Neural progenitor cell (in vitro differentiated cells): ENCODE measurements around the gene HSPB6. TPM values are rescaled to one million over a fixed set of nuclear protein-coding genes. Genes with fewer than 3 reads are reported as not detected.

Experiments
- DNase-seq: peaks from one replicate; pipeline ENCODE4 v3.0.0-alpha.2; 2016; ENCODE audit warnings: low spot score
- H2AFZ ChIP-seq: fragments of 200-600 bp; sonication (generic); replicated peaks from 2 replicates; pipeline ENCODE4 v1.6.1; 2016; ENCODE audit warnings: antibody characterized with exemption
- H3F3A ChIP-seq: fragments of 200-600 bp; sonication (generic); 2 replicates; pipeline ENCODE4 v1.6.1; 2016; ENCODE audit warnings: antibody characterized with exemption, low read depth
- H3K27ac ChIP-seq: fragments of 200-600 bp; sonication (generic); 2 replicates; pipeline ENCODE4 v1.5.1; 2016; ENCODE audit warnings: mild to moderate bottlenecking
- H3K27me3 ChIP-seq: fragments of 200-600 bp; sonication (generic); 2 replicates; pipeline ENCODE4 v1.6.1; 2016; ENCODE audit warnings: mild to moderate bottlenecking, moderate library complexity
- H3K36me3 ChIP-seq: fragments of 200-600 bp; sonication (generic); 2 replicates; pipeline ENCODE4 v1.5.1; 2016
- H3K4me1 ChIP-seq: fragments of 200-600 bp; sonication (generic); 2 replicates; pipeline ENCODE4 v1.6.1; 2016; ENCODE audit warnings: mixed run types
- H3K4me2 ChIP-seq: fragments of 200-600 bp; sonication (generic); 2 replicates; pipeline ENCODE4 v1.6.1; 2016
- H3K4me3 ChIP-seq: fragments of 200-600 bp; sonication (generic); 2 replicates; pipeline ENCODE4 v1.5.1; 2016
- H3K79me2 ChIP-seq: fragments of 200-600 bp; sonication (generic); 2 replicates; pipeline ENCODE4 v1.6.1; 2016; ENCODE audit warnings: low read depth
- H3K9ac ChIP-seq: fragments of 200-600 bp; sonication (generic); 2 replicates; pipeline ENCODE4 v1.6.1; 2016
- H3K9me3 ChIP-seq: fragments of 200-600 bp; sonication (generic); 2 replicates; pipeline ENCODE4 v1.5.1; 2016; ENCODE audit warnings: low read depth
- H4K20me1 ChIP-seq: fragments of 200-600 bp; sonication (generic); 2 replicates; pipeline ENCODE4 v1.6.1; 2016; ENCODE audit warnings: low read depth
- H3K27ac Mint-ChIP-seq: 3 replicates; pipeline ENCODE4 v1.8.0; 2021; ENCODE audit warnings: mixed read lengths
- H3K27me3 Mint-ChIP-seq: 2 replicates; pipeline ENCODE4 v1.8.0; 2022; ENCODE audit warnings: low read depth, mild to moderate bottlenecking, inconsistent platforms, moderate library complexity, mixed read lengths; ENCODE audit not compliant: insufficient read depth
- H3K36me3 Mint-ChIP-seq: 3 replicates; pipeline ENCODE4 v1.8.0; 2021; ENCODE audit warnings: mixed read lengths
- H3K4me1 Mint-ChIP-seq: 3 replicates; pipeline ENCODE4 v1.8.0; 2021; ENCODE audit warnings: mixed read lengths
- H3K4me3 Mint-ChIP-seq: 3 replicates; pipeline ENCODE4 v1.8.0; 2021; ENCODE audit warnings: mild to moderate bottlenecking, moderate library complexity, mixed read lengths
- H3K9me3 Mint-ChIP-seq: 3 replicates; pipeline ENCODE4 v1.8.0; 2020; ENCODE audit warnings: mixed read lengths
- CTCF ChIP-seq: fragments of 200-600 bp; sonication (generic); IDR thresholded peaks from 2 replicates; pipeline ENCODE4 v1.5.1; 2017; ENCODE audit warnings: antibody characterized with exemption, mild to moderate bottlenecking
- EZH2 ChIP-seq: fragments of 200-600 bp; sonication (generic); IDR thresholded peaks from 2 replicates; pipeline ENCODE4 v1.6.1; 2017; ENCODE audit warnings: antibody characterized with exemption, mild to moderate bottlenecking, moderate library complexity
- EZH2phosphoT487 ChIP-seq: fragments of 200-600 bp; sonication (generic); IDR thresholded peaks from 2 replicates; pipeline ENCODE4 v1.6.1; 2017; ENCODE audit warnings: antibody characterized with exemption
- total RNA-seq: library from RNA; depleted of rRNA; stranded (reverse); fragments of >200 nt; gene quantifications from 2 replicates; pipeline ENCODE4 v1.2.3, GENCODE V29; 2015; ENCODE audit warnings: low replicate concordance

The HSPB6 gene
- total RNA-seq, 1 donor from 2014 or later = not detected

- Histone ChIP-seq H3K4me3 (peak overlapping the region; percentile 87), H3K27me3 (no peaks in the 10 kb centered on the region), H3K9ac (no peak overlapping the region), H2AFZ (no peak overlapping the region), H3K27ac (no peak overlapping the region), H3F3A (peaks cover 50% of the 10 kb centered on the region), H3K79me2 (peaks cover 10% of the 10 kb centered on the region), H3K4me2 (peak overlapping the region; percentile 75), H3K36me3 (no peaks in the 10 kb centered on the region), H3K4me1 (peaks cover 9% of the 10 kb centered on the region), H3K9me3 (no peaks in the 10 kb centered on the region), H4K20me1 (peaks cover 14% of the 10 kb centered on the region)
- no peaks in the 10 kb centered on the region for H3K9me3 Mint-ChIP-seq
- DNase-seq = no peak
- H3K36me3 Mint-ChIP-seq = peaks cover 4% of the 10 kb centered on the region
- TF ChIP-seq CTCF (no peak), EZH2 (no peak)
- H3K27me3 Mint-ChIP-seq = peaks cover 13% of the 10 kb centered on the region
- H3K4me1 Mint-ChIP-seq = peaks cover 44% of the 10 kb centered on the region
- H3K27ac Mint-ChIP-seq = peak overlapping the region; percentile 81
- H3K4me3 Mint-ChIP-seq = peak overlapping the region; percentile 96
Measured at GRCh38 chr19:35743640-35744429, 13.0 kb downstream of the HSPB6 start.

DNA sequence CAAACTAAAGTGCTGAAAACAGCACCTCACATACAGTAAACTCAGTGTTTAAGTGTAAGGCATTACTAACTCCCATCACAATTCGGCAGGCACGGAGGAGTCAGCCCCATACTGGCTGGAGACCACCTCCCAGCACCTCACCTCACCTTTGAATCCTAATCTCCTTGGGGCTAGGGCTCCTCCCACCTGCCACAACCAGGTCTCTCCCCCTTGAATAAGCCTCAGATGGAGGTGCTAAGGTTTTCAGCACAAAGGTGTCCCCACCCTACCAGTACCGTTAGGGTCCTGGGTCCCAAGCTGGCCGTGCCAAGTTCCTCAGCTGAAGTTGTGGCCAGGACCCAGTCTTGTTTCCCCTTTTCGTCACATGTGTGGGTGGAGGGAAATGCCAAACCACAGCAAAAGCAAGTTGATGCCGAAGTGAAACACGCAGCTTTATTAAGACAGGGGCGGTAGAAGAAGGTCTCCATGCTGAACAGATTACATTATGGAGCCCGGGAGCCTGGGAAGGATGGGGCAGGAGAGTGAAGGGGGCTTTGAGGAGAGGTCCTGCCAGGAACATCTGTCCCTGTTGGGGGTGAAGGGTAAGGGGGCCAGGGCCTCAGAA lies 14.6 kb downstream of the HSPB6 start, which contains the start of gene IGFLR1:
TSS of gene IGFLR1 (minus strand) at position 332 of the 604 bp plus-strand sequence. CDS start 1,272 bp downstream, outside the sequence.
- no peaks in the 10 kb centered on the region for H3K9me3 Mint-ChIP-seq
- peaks cover 37% of the 10 kb centered on the region for H3K4me1 Mint-ChIP-seq
- peak within 1 kb of the TSS; percentile 81 for H3K27ac ChIP-seq
- peaks cover 46% of the 10 kb centered on the region for H3F3A ChIP-seq
- no peak within 1 kb of the TSS for H3K9ac ChIP-seq
- peak within 1 kb of the TSS; percentile 78 for H3K27ac Mint-ChIP-seq
- peaks cover 10% of the 10 kb centered on the region for H3K79me2 ChIP-seq
- H3K9me3 ChIP-seq = no peaks in the 10 kb centered on the region
- H3K4me1 ChIP-seq = peaks cover 9% of the 10 kb centered on the region
- no peaks in the 10 kb centered on the region for H3K27me3 ChIP-seq
- H3K36me3 Mint-ChIP-seq = peaks cover 5% of the 10 kb centered on the region
- H4K20me1 ChIP-seq = peaks cover 17% of the 10 kb centered on the region
- peak within 1 kb of the TSS; percentile 86 for H3K4me2 ChIP-seq
- DNase-seq = no peak
- H2AFZ ChIP-seq = no peak within 1 kb of the TSS
- peak within 1 kb of the TSS; percentile 76 for H3K4me3 Mint-ChIP-seq
- H3K27me3 Mint-ChIP-seq = peaks cover 13% of the 10 kb centered on the region
- H3K4me3 ChIP-seq = peak within 1 kb of the TSS; percentile 79
- no peak for TF ChIP-seq EZH2phosphoT487
- TF ChIP-seq EZH2 = no peak
- TF ChIP-seq CTCF = no peak
- no peaks in the 10 kb centered on the region for H3K36me3 ChIP-seq

- H2AFZ ChIP-seq = peak overlapping the region; percentile 58
- Mint-ChIP-seq H3K36me3 (peaks cover 10% of the 10 kb centered on the region), H3K9me3 (no peaks in the 10 kb centered on the region), H3K4me1 (peaks cover 32% of the 10 kb centered on the region), H3K4me3 (peak overlapping the region; percentile 89), H3K27ac (peak overlapping the region; percentile 87), H3K27me3 (peaks cover 13% of the 10 kb centered on the region)
- no peaks in the 10 kb centered on the region for H3K36me3 ChIP-seq
- peaks cover 9% of the 10 kb centered on the region for H3K4me1 ChIP-seq
- peaks cover 17% of the 10 kb centered on the region for H4K20me1 ChIP-seq
- peak overlapping the region; percentile 79 for H3K4me3 ChIP-seq
- H3K27me3 ChIP-seq = no peaks in the 10 kb centered on the region
- peaks cover 46% of the 10 kb centered on the region for H3F3A ChIP-seq
- H3K79me2 ChIP-seq = peaks cover 5% of the 10 kb centered on the region
- no peak overlapping the region for H3K9ac ChIP-seq
- no peak for DNase-seq
- peak overlapping the region; percentile 81 for H3K27ac ChIP-seq
- TF ChIP-seq EZH2 (no peak), EZH2phosphoT487 (no peak), CTCF (peak; percentile 43)
- H3K9me3 ChIP-seq = no peaks in the 10 kb centered on the region
- peak overlapping the region; percentile 86 for H3K4me2 ChIP-seq
Measured at GRCh38 chr19:35741203-35741515, 15.7 kb downstream of the HSPB6 start.
